ENCODE data around the gene MACF1. TPM values are rescaled to one million over a fixed set of nuclear protein-coding genes. Genes with fewer than 3 reads are reported as not detected.

The MACF1 gene
- total RNA-seq, 1 experiment from 2014 or later: 190 TPM

GRCh38 chr1:39326836-39327235 is 122.3 kb downstream of the MACF1 start:
- H3K14ac ChIP-seq (ENCODE audit: insufficient read depth, low read length): no peak overlapping the region
- DNase-seq: no peak
- H3K27me3 ChIP-seq (ENCODE audit: insufficient read depth, low read length): no peaks in the 10 kb centered on the region
- no peak overlapping the region for H3K23ac ChIP-seq (ENCODE audit: insufficient read length, low read depth, low read length)
- H3K4me1 ChIP-seq (ENCODE audit: insufficient read depth, low read length): no peaks in the 10 kb centered on the region
- Mint-ChIP-seq H3K27ac (no peak overlapping the region), H3K4me1 (no peaks in the 10 kb centered on the region), H3K36me3 (ENCODE audit: insufficient read depth in 1 of 3, low read depth in 3 of 3) (peaks cover 15 to 55% (median 39%) of the 10 kb centered on the region in 3 experiments; a peak in 5 of 7 replicates), H3K4me3 (no peak overlapping the region), H3K27me3 (ENCODE audit: low read depth) (no peaks in the 10 kb centered on the region), H3K9me3 (no peaks in the 10 kb centered on the region)
- no peak overlapping the region for H3K27ac ChIP-seq (ENCODE audit: insufficient read length, low read depth, low read length)
- no peak overlapping the region for H2BK15ac ChIP-seq (ENCODE audit: low read depth, low read length)
- no peak overlapping the region for H2AK5ac ChIP-seq (ENCODE audit: insufficient read length, low read length)
- H2BK20ac ChIP-seq (ENCODE audit: low read depth, low read length, poor library complexity, severe bottlenecking): no peak overlapping the region
- no CpG with 5 or more reads among the region's 1 CpG for WGBS (ENCODE audit: extremely low coverage, insufficient read length, low lambda C conversion rate)
- no peak overlapping the region for H3K18ac ChIP-seq (ENCODE audit: insufficient read length, low read depth, low read length)
- H3K9ac ChIP-seq (ENCODE audit: extremely low read depth, insufficient read length, low read length): no peak overlapping the region
- H3K4ac ChIP-seq (ENCODE audit: low read depth, low read length): no peak overlapping the region
- no peak overlapping the region for H2BK12ac ChIP-seq (ENCODE audit: insufficient read length, low read depth, low read length)
- no peak overlapping the region for H3T11ph ChIP-seq (ENCODE audit: low read length)
- H2BK120ac ChIP-seq (ENCODE audit: low read depth, low read length, poor library complexity, severe bottlenecking): no peak overlapping the region
- no peak overlapping the region for H3K4me2 ChIP-seq (ENCODE audit: insufficient read depth, insufficient read length, low read length)
- H4K8ac ChIP-seq (replicated peaks; ENCODE audit: insufficient read length, low read depth, low read length): no peak overlapping the region
- H3K79me1 ChIP-seq (ENCODE audit: insufficient read depth, low read depth, low read length, poor library complexity, severe bottlenecking): no peaks in the 10 kb centered on the region
- H3K56ac ChIP-seq (ENCODE audit: insufficient read length, low read depth, low read length): no peak overlapping the region
- no peak overlapping the region for H4K5ac ChIP-seq (ENCODE audit: insufficient read length, low read depth, low read length)
- no peak overlapping the region for H2BK5ac ChIP-seq (ENCODE audit: insufficient read length, low read length)
- H4K91ac ChIP-seq (ENCODE audit: insufficient read length, low read depth, low read length): no peak overlapping the region
- H2AFZ ChIP-seq (ENCODE audit: low read length): no peak overlapping the region
- no peaks in the 10 kb centered on the region for H3K23me2 ChIP-seq (ENCODE audit: insufficient read length, low read depth, low read length, poor library complexity, severe bottlenecking)
- no peaks in the 10 kb centered on the region for H4K20me1 ChIP-seq (ENCODE audit: control insufficient read depth, insufficient read depth, insufficient read length)
- TF ChIP-seq CTCF (conservative IDR thresholded peaks at IDR 0.05): no peak
- H3K9me3 ChIP-seq (ENCODE audit: control insufficient read depth, low read depth, low read length): no peaks in the 10 kb centered on the region
- H3K79me2 ChIP-seq (ENCODE audit: insufficient read depth, low read length): no peaks in the 10 kb centered on the region
